ENCODE data around the gene MAML2. TPM values are rescaled to one million over a fixed set of nuclear protein-coding genes. Genes with fewer than 3 reads are reported as not detected.

Gene MAML2
- total RNA-seq, 1 donor from 2014 or later, result 3.8 TPM

- no peaks in the 10 kb centered on the region for H3K36me3 ChIP-seq
- TF ChIP-seq EZH2phosphoT487 (IDR thresholded peaks at IDR 0.05) (no peak), CTCF (IDR thresholded peaks at IDR 0.05) (no peak), EZH2 (IDR thresholded peaks at IDR 0.05) (no peak)
These were observed 299.7 kb downstream of the MAML2 start for GRCh38 chr11:96043291-96043690.

GRCh38 chr11:96038046-96038445 lies 304.9 kb downstream of the MAML2 start:
- H3K36me3 Mint-ChIP-seq, result peaks cover 11% of the 10 kb centered on the region
- Histone ChIP-seq H3K79me2 (ENCODE audit: low read depth) (no peaks in the 10 kb centered on the region), H3K36me3 (no peaks in the 10 kb centered on the region), H3K9me3 (ENCODE audit: low read depth) (no peaks in the 10 kb centered on the region), H3K9ac (no peak overlapping the region), H3K4me3 (no peak overlapping the region), H2AFZ (replicated peaks) (no peak overlapping the region), H3K27ac (no peak overlapping the region), H4K20me1 (ENCODE audit: low read depth) (no peaks in the 10 kb centered on the region), H3K27me3 (no peaks in the 10 kb centered on the region), H3K4me2 (no peak overlapping the region), H3F3A (ENCODE audit: low read depth) (no peaks in the 10 kb centered on the region), H3K4me1 (peaks cover 3% of the 10 kb centered on the region)
- no peak for TF ChIP-seq EZH2 (IDR thresholded peaks at IDR 0.05)
- no peak for TF ChIP-seq EZH2phosphoT487 (IDR thresholded peaks at IDR 0.05)
- TF ChIP-seq CTCF (IDR thresholded peaks at IDR 0.05), result no peak
- H3K27me3 Mint-ChIP-seq (ENCODE audit: insufficient read depth, low read depth), result peaks cover 3% of the 10 kb centered on the region
- H3K4me3 Mint-ChIP-seq, result no peak overlapping the region
- no peak for DNase-seq (ENCODE audit: low spot score)
- peaks cover 6% of the 10 kb centered on the region for H3K9me3 Mint-ChIP-seq
- H3K27ac Mint-ChIP-seq, result no peak overlapping the region
- H3K4me1 Mint-ChIP-seq, result peaks cover 32% of the 10 kb centered on the region

More at GRCh38 chr11:96043291-96043690, 299.7 kb downstream of the MAML2 start:
- Histone ChIP-seq H3F3A (ENCODE audit: low read depth) (no peaks in the 10 kb centered on the region), H3K4me3 (no peak overlapping the region), H2AFZ (replicated peaks) (no peak overlapping the region), H3K27ac (no peak overlapping the region), H3K9ac (no peak overlapping the region), H3K4me1 (peaks cover 11% of the 10 kb centered on the region), H3K4me2 (no peak overlapping the region), H3K79me2 (ENCODE audit: low read depth) (no peaks in the 10 kb centered on the region), H3K9me3 (ENCODE audit: low read depth) (no peaks in the 10 kb centered on the region), H3K27me3 (no peaks in the 10 kb centered on the region), H4K20me1 (ENCODE audit: low read depth) (no peaks in the 10 kb centered on the region)
- peaks cover 3% of the 10 kb centered on the region for H3K27me3 Mint-ChIP-seq (ENCODE audit: insufficient read depth, low read depth)
- H3K9me3 Mint-ChIP-seq, result peaks cover 6% of the 10 kb centered on the region
- peaks cover 12% of the 10 kb centered on the region for H3K36me3 Mint-ChIP-seq
- no peak for DNase-seq (ENCODE audit: low spot score)
- H3K4me1 Mint-ChIP-seq, result peaks cover 26% of the 10 kb centered on the region
- H3K27ac Mint-ChIP-seq, result no peak overlapping the region
- H3K4me3 Mint-ChIP-seq, result no peak overlapping the region

GRCh38 chr11:96037405-96037949 lies 305.5 kb downstream of the MAML2 start:
- no peaks in the 10 kb centered on the region for H4K20me1 ChIP-seq (ENCODE audit: low read depth)
- no peak overlapping the region for H2AFZ ChIP-seq (replicated peaks)
- peaks cover 9% of the 10 kb centered on the region for H3K36me3 Mint-ChIP-seq
- no peak overlapping the region for H3K4me3 ChIP-seq
- H3F3A ChIP-seq (ENCODE audit: low read depth), result no peaks in the 10 kb centered on the region
- H3K9me3 Mint-ChIP-seq, result peaks cover 3% of the 10 kb centered on the region
- H3K27ac Mint-ChIP-seq, result no peak overlapping the region
- peaks cover 3% of the 10 kb centered on the region for H3K27me3 Mint-ChIP-seq (ENCODE audit: insufficient read depth, low read depth)
- no peak for DNase-seq (ENCODE audit: low spot score)
- H3K27me3 ChIP-seq, result no peaks in the 10 kb centered on the region
- H3K4me2 ChIP-seq, result no peak overlapping the region
- peaks cover 32% of the 10 kb centered on the region for H3K4me1 Mint-ChIP-seq
- H3K4me3 Mint-ChIP-seq, result no peak overlapping the region
- H3K36me3 ChIP-seq, result no peaks in the 10 kb centered on the region
- H3K79me2 ChIP-seq (ENCODE audit: low read depth), result no peaks in the 10 kb centered on the region
- no peaks in the 10 kb centered on the region for H3K9me3 ChIP-seq (ENCODE audit: low read depth)
- H3K9ac ChIP-seq, result no peak overlapping the region
- H3K27ac ChIP-seq, result no peak overlapping the region
- TF ChIP-seq CTCF (IDR thresholded peaks at IDR 0.05) (no peak), EZH2 (IDR thresholded peaks at IDR 0.05) (no peak), EZH2phosphoT487 (IDR thresholded peaks at IDR 0.05) (no peak)
- H3K4me1 ChIP-seq, result peaks cover 3% of the 10 kb centered on the region

All from neural progenitor cell (in vitro differentiated cells).